CD4-positive, alpha-beta T cell treated with Interleukin-17A for 1 hour (primary cell): ENCODE data around the gene CD52.
"Not testable (repeated sequence)": the region's sequence is repeated elsewhere in the genome, so short reads cannot be mapped to it uniquely, and the experiment has no call there.

Experiments
- DNase-seq: peaks from one replicate; pipeline ENCODE4 v3.0.0-alpha.2; 2020

Gene CD52

GRCh38 chr1:26284597-26285347 is 33.0 kb upstream of the CD52 start:
- DNase-seq: peak; percentile 93

- peak; percentile 45 for DNase-seq
Measured at GRCh38 chr1:26285366-26286063, 32.2 kb upstream of the CD52 start.

DNA sequence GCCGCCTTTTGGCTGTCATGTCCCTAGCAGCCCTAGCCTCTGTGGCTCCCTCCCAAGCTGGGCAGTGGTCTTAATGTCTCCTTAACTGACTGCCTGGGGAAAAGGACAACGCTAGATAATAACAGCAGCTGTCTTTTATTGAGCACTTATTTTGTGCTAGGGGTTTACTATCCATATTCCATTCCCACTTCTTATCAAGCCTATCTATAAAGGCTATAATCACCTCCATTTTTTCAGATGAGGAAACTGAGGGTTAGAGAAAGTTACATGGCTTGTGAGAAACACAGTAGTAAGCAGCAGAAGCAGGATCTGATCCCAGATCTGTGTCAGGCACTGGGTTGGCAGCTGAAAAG is 31.7 kb upstream of the CD52 start:
- DNase-seq: no peak

DNA sequence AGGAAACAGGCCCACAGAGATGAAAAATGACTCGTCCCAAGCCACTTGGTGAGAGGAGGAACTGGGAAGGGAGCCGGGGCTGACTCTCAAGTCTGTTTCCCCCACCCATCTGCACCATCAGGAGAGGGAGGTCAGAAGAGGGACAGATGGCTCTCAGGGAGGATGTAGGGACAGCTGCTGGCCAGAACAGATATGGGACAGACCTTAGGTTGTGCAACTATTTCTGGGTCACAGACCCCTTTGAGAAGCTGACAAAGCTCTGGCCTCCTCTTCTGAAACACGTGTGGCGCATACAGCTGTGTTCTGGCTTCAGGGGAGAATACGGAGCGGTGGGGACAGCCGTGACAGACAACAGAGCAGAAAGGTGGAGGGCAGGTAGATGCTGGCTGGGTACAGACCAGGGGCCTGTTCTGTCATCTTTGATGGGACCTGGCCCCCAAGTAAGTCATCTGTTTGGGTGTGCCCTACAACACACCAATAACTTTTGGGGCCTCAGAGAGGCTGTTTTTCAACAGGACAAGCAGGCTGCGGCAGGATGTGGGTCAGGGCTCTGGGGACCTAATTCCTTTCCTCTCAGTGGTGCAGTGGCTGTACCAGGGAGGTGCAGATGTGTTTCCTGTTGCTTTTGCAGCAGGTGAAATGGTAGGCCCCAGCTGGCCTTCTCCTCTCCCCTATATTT is 30.6 kb upstream of the CD52 start:
- DNase-seq: peak; percentile 82

DNA sequence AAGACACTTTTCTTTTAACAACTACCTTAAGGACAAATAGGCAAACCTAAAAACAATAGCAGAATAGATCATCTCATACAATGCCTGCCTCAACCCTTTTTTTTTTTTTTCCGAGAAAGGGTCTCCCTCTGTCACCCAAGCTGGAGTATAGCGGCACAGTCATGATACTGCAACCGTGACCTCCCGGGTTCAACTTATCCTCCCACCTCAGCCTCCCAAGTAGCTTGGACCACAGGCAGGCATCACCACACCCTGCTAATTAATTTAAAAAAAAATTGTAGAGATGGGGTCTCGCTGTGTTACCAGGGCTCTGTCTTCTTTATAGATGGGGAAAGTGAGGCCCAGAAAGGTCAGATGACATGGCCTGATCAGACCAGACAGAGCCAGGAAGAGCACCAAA is 29.9 kb upstream of the CD52 start:
- no peak for DNase-seq

DNA sequence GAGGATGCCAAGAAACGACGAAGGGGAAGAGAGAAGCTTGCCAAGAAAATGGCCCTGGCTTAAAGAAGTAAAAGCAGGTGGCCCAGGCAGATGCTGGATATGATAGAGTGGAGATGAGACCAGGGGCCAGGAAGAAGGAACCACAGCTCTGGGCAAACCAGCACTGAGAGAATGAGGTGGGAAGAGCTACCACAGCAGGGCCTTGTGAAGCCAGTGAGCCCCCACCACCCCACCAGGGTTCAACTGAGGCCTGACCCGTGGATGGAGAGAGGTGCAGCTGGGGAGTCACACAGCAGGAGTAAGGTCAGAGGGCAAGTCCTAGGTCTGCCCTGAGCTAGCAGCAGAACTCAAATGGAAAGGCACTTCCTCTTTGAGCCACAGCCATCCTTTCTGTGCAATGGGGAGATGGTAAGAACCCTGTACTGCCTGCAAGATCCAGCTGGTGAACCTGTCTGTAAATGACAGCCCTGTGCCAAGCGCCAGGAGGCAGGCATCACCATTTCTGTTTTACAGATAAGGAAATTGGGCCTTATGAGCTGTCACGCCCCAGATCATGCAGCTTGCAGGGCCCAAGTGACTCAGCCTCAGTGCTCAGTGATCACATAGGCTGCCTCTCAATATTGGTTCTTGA is 29.3 kb upstream of the CD52 start:
- peak; percentile 52 for DNase-seq

DNA sequence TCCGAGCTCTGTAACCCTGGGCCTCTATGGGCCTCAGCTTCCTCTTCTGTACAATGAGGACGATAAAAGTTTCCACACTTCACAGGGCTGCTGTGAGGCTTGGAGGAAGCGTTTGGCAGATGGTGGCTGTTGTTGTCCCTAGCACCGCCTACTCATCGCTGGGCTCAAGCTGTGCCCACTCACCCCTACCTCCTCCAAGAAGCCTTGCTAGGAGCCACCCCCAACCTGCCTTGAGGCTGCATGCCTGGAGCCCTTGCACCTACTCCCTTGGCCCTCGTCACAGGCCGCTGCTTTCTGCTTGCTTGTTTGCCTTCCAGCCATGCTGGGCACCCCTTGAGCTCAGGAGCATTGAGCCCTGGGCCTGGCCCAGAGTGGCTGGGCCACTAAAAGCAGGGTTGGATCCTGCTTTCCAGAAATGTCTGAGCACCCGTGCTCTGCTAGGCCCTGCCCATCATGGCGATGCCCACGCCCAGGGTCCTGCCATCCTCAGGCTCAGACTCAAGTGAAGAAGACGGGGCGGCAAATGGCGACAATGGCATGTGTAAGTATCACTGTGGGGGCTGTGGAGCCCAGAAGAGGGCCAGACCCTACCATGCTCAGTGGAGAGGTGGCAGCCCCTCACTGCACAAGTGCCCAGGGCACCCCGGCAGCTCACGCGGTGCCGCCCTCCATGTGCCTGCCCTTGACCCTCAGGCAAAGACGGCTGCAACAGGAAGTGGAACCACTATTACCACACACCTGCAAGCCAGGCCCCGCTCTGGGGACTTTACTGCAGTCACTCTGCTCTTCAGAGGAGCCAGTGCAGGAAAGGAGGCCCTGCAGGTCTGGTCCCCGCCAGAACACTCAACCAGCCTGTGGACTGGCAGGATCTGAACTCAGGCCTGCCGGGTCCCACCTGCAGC is 28.3 kb upstream of the CD52 start:
- DNase-seq: peak; percentile 53

DNA sequence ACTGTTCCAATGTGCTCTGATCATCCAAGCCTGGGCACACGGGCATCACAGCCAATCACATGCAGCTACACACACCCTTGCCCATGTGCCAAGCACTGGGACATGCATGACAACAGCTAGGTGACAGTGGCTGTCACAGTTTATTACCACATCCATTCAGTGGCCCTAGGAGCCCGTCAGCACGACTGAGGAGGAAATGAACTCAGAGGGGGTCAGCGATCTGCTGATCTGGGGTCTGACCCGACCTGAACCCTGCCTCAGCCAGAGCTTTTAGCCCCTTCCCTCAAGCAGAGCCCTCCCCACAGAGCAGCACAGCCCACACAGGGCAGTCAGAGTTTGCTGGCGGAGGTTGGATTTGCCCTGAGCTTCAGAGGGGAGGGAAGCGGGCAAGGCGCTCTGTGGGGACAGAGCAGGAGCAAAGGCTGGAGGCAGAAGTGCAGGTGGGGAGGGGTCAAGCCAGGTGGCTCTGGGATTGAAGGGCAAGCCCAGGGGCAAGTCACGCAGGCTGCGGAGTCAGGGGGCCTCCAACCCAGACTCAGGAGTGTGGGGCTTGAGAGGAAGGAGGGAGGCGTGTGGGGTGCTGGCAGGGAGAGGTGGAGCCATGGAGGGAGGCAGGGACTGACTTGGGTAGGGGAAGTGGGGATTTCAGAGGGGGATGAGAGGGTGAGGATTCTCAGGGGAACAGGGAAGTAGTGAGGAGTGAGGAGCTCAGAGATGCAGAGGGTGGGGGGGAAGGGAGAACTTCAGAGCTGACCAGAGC is 27.5 kb upstream of the CD52 start:
- no peak for DNase-seq

DNA sequence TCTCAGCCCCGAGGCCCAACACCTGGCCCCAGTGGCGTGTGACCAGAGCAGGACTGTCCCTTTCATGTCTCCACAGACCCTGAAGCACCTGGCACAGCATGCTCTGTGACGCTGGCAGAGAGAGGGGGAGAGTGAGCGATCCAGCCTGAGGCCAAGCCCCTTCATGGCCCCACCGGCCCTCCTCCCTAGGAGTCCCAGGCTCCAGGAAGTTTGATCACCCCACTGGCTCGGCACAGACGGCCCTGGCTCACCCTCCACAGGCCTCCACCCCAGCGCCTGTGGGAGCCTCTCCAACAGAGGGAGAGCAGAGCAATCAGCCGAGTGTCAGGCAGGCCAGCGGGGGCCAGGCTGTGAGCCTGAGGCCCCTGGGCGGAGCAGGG is 26.9 kb upstream of the CD52 start:
- DNase-seq: no peak

- DNase-seq: no peak
Measured at GRCh38 chr1:26291433-26291832, 26.3 kb upstream of the CD52 start.

DNA sequence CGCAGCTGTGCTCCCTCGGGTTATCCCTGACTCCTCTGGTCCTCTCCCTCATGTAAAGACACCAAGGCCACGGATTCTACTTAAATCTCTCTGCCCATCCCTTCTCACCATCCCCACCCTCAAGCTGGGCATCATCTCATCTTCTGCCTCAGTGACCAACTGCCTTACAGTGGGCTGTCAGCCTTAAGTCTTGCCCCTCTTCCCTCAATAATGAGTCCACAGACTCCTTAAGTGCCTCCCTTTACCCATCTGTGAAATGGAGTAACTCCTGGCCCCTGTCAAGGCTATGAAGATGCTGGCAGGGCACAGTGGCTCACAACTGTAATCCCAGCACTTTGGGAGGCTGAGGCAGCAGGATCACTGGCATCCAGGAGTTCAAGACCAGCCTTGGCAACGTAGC is 25.8 kb upstream of the CD52 start:
- no peak for DNase-seq

GRCh38 chr1:26292735-26293134 is 25.0 kb upstream of the CD52 start:
- not testable (repeated sequence) for DNase-seq

GRCh38 chr1:26293911-26294463 is 23.8 kb upstream of the CD52 start:
- no peak for DNase-seq

DNA sequence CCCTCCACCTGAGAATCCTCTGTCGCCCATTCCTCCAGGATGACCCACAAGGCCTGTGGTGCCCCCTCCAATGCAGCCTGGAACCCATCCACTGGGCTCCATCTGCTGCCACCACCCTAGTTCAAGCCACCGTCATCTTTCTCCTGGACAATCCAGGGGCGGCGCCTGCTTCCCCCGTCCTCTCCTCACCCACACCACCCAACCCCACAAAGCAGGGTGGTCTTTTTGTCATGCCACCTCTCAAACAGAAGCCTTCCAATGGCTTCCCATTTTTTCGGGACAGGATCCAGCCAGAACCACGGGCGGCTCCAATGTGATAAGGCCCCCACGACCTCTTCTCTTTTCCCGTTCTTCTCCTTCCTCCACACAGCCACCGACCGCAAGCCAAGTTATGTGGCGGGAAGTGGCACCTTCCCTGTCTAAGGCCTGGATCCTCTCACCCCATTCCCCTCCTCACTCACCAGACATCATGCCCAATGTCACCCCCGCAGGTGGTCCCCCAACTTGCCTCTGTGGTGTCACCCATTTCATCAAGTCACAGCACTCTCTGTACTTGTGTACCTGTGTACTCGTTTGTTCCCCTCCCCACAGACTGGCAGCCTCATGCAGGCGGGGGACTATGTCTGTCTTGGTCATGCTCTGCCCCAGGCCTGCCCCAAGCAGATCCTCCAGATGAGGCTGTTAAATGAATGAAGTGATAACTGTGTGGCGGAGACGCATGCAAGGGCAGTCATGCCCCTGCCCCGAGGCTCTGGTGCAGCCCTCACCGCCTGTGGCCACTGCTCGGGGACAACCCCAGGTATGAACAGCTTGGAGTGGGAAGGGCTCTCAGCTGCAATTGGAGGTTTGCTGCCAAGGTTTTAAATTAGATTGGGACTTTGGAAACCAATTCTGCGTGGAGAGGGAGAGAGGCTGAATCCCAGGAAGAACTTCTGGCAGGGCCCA is 22.3 kb upstream of the CD52 start:
- DNase-seq: no peak

DNA sequence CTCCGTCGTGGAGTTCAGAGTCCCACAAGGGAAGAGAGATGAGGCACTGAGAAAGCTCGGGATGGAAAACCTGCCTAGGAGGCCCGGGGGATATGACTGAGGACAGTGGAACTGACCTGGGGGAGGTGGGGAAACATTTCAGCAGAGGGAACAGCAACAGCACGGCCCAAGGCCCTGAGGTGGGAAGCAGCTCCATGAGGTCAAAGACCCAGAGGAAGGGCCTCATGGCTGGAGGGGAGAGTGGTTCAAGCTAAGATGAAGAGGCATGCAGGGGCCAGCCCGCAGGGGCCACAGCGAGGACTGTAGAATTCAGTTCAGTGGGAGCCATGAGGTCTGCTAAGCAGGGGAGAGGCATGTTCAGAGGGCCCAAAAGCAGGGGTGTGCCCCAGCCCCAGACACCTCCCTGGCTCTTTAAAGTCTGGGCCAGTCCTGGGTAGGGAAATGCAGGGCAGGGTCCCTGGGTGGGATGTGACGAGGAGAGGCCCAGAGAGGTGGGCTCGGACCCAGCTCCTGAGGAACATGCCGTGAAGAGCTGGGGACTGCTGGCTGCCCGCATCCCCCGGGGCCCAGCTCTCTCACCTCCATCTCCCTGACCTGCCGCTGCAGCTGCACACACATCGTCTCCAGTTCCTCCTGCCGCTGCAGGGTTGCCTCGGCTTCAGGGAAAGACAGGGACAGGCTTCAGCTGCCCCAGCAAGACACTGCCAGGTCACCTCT is 21.3 kb upstream of the CD52 start:
- DNase-seq: no peak

- no peak for DNase-seq
Measured at GRCh38 chr1:26297057-26297790, 20.5 kb upstream of the CD52 start.

- DNase-seq: no peak
Measured at GRCh38 chr1:26297791-26298124, 20.0 kb upstream of the CD52 start.

DNA sequence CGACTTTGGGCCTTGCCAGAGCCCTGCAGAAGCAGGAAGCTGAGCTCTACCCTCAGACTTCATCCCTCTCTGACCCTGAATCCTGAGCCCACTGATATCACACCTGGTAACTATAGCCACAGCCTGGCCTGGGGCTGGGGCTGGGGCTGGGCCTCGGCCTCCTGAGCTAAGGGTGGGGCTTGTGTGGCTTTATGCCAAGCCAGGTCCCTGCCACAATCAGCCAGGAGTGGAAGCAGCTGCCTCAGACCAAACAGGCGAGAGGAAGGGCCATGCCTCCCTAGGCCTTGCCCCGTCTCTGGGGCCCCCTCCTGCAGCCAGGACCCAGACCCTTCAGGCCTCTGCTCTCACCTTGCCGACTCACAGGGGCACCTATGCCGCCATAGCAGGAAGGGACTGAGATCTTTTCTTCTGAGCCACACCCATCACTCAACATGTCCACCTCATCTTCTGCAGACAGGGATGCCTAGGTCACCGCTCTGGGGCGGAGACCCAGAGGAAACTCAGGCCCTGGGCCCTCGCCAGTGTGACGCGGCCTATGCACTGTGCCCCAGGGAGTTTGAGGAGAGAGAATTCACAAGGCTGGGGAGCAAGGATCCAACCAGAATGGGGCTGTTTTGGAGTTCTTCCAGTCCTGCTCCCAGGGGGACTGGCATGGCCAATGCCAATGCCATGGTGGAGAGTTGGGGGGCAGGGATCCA is 17.0 kb upstream of the CD52 start:
- no peak for DNase-seq
